ENCODE measurements around the gene SRC.

- TF ChIP-seq CTCF (IDR thresholded peaks at IDR 0.05) = no peak
- no peak for TF ChIP-seq POLR2A (IDR thresholded peaks at IDR 0.05)
These were observed 74.7 kb downstream of the SRC start for GRCh38 chr20:37420610-37421009.

Data from body of pancreas (tissue), 4 donors.